Vagina (tissue), 2 donors: ENCODE measurements around the gene KRT17. TPM values are rescaled to one million over a fixed set of nuclear protein-coding genes. Genes with fewer than 3 reads are reported as not detected.
A peak's percentile ranks its signal among the peaks of the same experiment; 100 is the strongest.

Source experiments
- DNase-seq, 2 donors: peaks; one replicate each; pipeline ENCODE4 v3.0.0-alpha.2; 2017; ENCODE audit errors: extremely low spot score in 2 of 2
- H3K27ac ChIP-seq: fragments of 200-600 bp; sonication (generic); one replicate; pipeline ENCODE4 v1.5.1; 2019
- H3K27me3 ChIP-seq: fragments of 200-600 bp; sonication (generic); one replicate; pipeline ENCODE4 v1.5.1; 2019
- H3K36me3 ChIP-seq, 2 donors: fragments of 200-600 bp; sonication (generic); one replicate each; pipeline ENCODE4 v1.5.1; 2017 to 2019
- H3K4me1 ChIP-seq: fragments of 200-600 bp; sonication (generic); one replicate; pipeline ENCODE4 v1.5.1; 2019
- H3K4me3 ChIP-seq, 2 donors: fragments of 200-600 bp; sonication (generic); 1 replicate in 1 of 2; 2 replicates in 1 of 2; pipeline ENCODE4 v1.5.1; 2016 to 2019
- H3K9me3 ChIP-seq: fragments of 200-600 bp; sonication (generic); one replicate; pipeline ENCODE4 v1.5.1; 2019
- POLR2A ChIP-seq, 2 donors: fragments of 450-650 bp; IDR thresholded peaks; one replicate each; pipeline ENCODE4 v1.6.1; 2017; ENCODE audit warnings: antibody characterized with exemption in 2 of 2, mild to moderate bottlenecking in 2 of 2, moderate library complexity in 2 of 2
- POLR2AphosphoS5 ChIP-seq, 2 donors: sonication (generic); formaldehyde crosslinking; IDR thresholded peaks; one replicate each; pipeline ENCODE4 v1.9.0; 2017; ENCODE audit warnings: antibody characterized with exemption in 2 of 2, mild to moderate bottlenecking in 2 of 2, low read depth in 1 of 2; ENCODE audit not compliant: insufficient read depth in 1 of 2
- intact Hi-C: fragments of 100-400 bp; cut with DNase I; formaldehyde crosslinking; loops from one replicate; pipeline ENCODE4 v1.15.1; 2023
- total RNA-seq: library from RNA; depleted of rRNA; stranded (reverse); fragments of >200 nt; gene quantifications from one replicate; pipeline ENCODE4 v1.2.3, GENCODE V29; 2016
- TF ChIP-seq, protein P1 (sequence below), 3 experiments: fragments of 450-650 bp in 2 of 3; fragments of 200-600 bp in 1 of 3; sonication (generic) in 1 of 3; IDR thresholded peaks; one replicate each; pipeline ENCODE4 v1.5.1; 2017 to 2019; ENCODE audit warnings: antibody characterized with exemption in 3 of 3, mild to moderate bottlenecking in 2 of 3, moderate library complexity in 2 of 3

The KRT17 gene
- total RNA-seq, 1 donor from 2014 or later: 165 TPM

DNA sequence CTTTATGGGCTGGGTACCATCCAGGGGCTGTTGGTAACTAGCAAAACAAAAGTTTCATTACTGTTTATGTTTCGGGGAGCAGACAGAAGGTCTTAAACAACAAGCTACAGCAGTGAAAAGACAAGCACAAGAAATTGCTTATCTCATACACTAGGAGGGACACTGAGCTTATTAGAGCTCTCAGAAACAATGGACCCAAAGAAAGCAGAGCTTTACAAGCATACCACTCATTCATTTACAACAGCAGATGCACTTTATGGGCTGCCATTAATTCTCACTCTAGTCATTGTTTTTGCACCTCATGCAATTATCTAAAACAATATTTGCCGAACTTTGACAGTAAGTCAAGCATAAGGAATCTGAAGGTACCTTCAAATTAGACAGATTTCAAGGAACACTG lies 21.9 kb downstream of the KRT17 start:
- no peak overlapping the region for H3K4me3 ChIP-seq
- H3K36me3 ChIP-seq: no peaks in the 10 kb centered on the region
- H3K4me1 ChIP-seq: peaks cover 19% of the 10 kb centered on the region
- no peaks in the 10 kb centered on the region for H3K27me3 ChIP-seq
- DNase-seq: no peak
- H3K9me3 ChIP-seq: no peaks in the 10 kb centered on the region
- intact Hi-C loops: no loop called here
- TF ChIP-seq POLR2A (IDR thresholded peaks at IDR 0.05) (no peak), POLR2AphosphoS5 (IDR thresholded peaks at IDR 0.05; ENCODE audit: insufficient read depth in 1 of 2, low read depth in 1 of 2) (no peak)
- TF ChIP-seq, protein P1, sequence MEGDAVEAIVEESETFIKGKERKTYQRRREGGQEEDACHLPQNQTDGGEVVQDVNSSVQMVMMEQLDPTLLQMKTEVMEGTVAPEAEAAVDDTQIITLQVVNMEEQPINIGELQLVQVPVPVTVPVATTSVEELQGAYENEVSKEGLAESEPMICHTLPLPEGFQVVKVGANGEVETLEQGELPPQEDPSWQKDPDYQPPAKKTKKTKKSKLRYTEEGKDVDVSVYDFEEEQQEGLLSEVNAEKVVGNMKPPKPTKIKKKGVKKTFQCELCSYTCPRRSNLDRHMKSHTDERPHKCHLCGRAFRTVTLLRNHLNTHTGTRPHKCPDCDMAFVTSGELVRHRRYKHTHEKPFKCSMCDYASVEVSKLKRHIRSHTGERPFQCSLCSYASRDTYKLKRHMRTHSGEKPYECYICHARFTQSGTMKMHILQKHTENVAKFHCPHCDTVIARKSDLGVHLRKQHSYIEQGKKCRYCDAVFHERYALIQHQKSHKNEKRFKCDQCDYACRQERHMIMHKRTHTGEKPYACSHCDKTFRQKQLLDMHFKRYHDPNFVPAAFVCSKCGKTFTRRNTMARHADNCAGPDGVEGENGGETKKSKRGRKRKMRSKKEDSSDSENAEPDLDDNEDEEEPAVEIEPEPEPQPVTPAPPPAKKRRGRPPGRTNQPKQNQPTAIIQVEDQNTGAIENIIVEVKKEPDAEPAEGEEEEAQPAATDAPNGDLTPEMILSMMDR (IDR thresholded peaks at IDR 0.05): no peak
- peak overlapping the region; percentile 27 for H3K27ac ChIP-seq

- no peak for DNase-seq
- TF ChIP-seq, protein P1 (IDR thresholded peaks at IDR 0.05): no peak
- TF ChIP-seq POLR2AphosphoS5 (IDR thresholded peaks at IDR 0.05; ENCODE audit: insufficient read depth in 1 of 2, low read depth in 1 of 2) (no peak), POLR2A (IDR thresholded peaks at IDR 0.05) (no peak)
- intact Hi-C loops: no loop called here
- peak overlapping the region in 1 of 2 donors; percentile 16 for H3K4me3 ChIP-seq
- H3K27me3 ChIP-seq: no peaks in the 10 kb centered on the region
- H3K27ac ChIP-seq: peak overlapping the region; percentile 73
- H3K9me3 ChIP-seq: no peaks in the 10 kb centered on the region
- peaks cover 19% of the 10 kb centered on the region for H3K4me1 ChIP-seq
- no peaks in the 10 kb centered on the region for H3K36me3 ChIP-seq
Measured at GRCh38 chr17:41600318-41600717, 24.1 kb downstream of the KRT17 start.

DNA sequence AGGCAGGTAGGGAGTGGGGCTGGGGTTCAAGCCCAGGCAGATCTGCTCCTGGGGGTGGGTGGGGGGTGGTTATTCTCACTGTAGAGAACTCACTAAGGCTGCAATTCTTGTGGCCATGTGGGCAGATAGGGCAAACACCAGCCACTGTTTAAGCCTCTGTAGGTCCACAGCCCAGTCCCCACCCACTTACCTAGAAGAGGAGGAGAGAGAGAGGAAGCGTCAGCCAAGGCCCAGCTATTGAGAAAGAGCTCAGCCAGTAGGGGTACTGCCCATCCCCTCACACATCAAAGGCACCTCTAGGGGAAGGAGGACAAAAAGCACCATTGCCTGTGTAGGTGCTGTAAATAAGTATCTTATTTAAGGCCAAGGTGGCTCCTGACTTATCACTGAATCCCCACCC lies 24.7 kb downstream of the KRT17 start:
- intact Hi-C loops: no loop called here
- no peaks in the 10 kb centered on the region for H3K27me3 ChIP-seq
- H3K4me1 ChIP-seq: peaks cover 19% of the 10 kb centered on the region
- H3K4me3 ChIP-seq: no peak overlapping the region
- peak overlapping the region; percentile 73 for H3K27ac ChIP-seq
- TF ChIP-seq POLR2AphosphoS5 (IDR thresholded peaks at IDR 0.05; ENCODE audit: insufficient read depth in 1 of 2, low read depth in 1 of 2): no peak
- no peak for TF ChIP-seq POLR2A (IDR thresholded peaks at IDR 0.05)
- TF ChIP-seq, protein P1 (IDR thresholded peaks at IDR 0.05): no peak
- DNase-seq: no peak
- no peaks in the 10 kb centered on the region for H3K36me3 ChIP-seq
- H3K9me3 ChIP-seq: no peaks in the 10 kb centered on the region

- TF ChIP-seq, protein P1 (IDR thresholded peaks at IDR 0.05): no peak
- no peak for TF ChIP-seq POLR2AphosphoS5 (IDR thresholded peaks at IDR 0.05; ENCODE audit: insufficient read depth in 1 of 2, low read depth in 1 of 2)
- H3K27me3 ChIP-seq: no peaks in the 10 kb centered on the region
- H3K4me1 ChIP-seq: peaks cover 9% of the 10 kb centered on the region
- DNase-seq: no peak
- no peaks in the 10 kb centered on the region for H3K9me3 ChIP-seq
- H3K36me3 ChIP-seq: no peaks in the 10 kb centered on the region
- intact Hi-C loops: no loop called here
- H3K27ac ChIP-seq: no peak overlapping the region
- no peak overlapping the region for H3K4me3 ChIP-seq
Measured at GRCh38 chr17:41595585-41595984, 28.8 kb downstream of the KRT17 start.

- no peaks in the 10 kb centered on the region for H3K27me3 ChIP-seq
- H3K9me3 ChIP-seq: no peaks in the 10 kb centered on the region
- H3K27ac ChIP-seq: no peak overlapping the region
- H3K4me1 ChIP-seq: peaks cover under 1% of the 10 kb centered on the region
- H3K36me3 ChIP-seq: no peaks in the 10 kb centered on the region
- no peak overlapping the region for H3K4me3 ChIP-seq
- no peak for DNase-seq
- intact Hi-C loops: no loop called here
- TF ChIP-seq POLR2AphosphoS5 (IDR thresholded peaks at IDR 0.05; ENCODE audit: insufficient read depth in 1 of 2, low read depth in 1 of 2) (no peak), POLR2A (IDR thresholded peaks at IDR 0.05) (no peak)
Measured at GRCh38 chr17:41594363-41594915, 29.9 kb downstream of the KRT17 start.
